SK-N-SH (cell line): ENCODE data around the gene FN3K. TPM values are rescaled to one million over a fixed set of nuclear protein-coding genes. Genes with fewer than 3 reads are reported as not detected.

Experiments
- CTCF ChIA-PET: fragments of 300-600, 350-600 bp; formaldehyde crosslinking; extraction: SDS; loops from one replicate; lab custom pipeline; 2021; lab: Yijun Ruan, JAX
- POLR2A ChIA-PET: fragments of 350-600 bp; sonication (Branson Sonifier 250); formaldehyde crosslinking; extraction: SDS; loops from one replicate; lab custom pipeline; 2020; ENCODE audit warnings: antibody characterized with exemption, inconsistent platforms; lab: Yijun Ruan, JAX
- DNase-seq: peaks from one replicate; pipeline ENCODE4 v3.0.0; 2012
- H2AFZ ChIP-seq: fragments of 200-600 bp; sonication (generic); 2 replicates; pipeline ENCODE4 v1.8.1; 2016; ENCODE audit warnings: antibody characterized with exemption, mild to moderate bottlenecking, low read depth
- H3F3A ChIP-seq: fragments of 200-600 bp; sonication (generic); replicated peaks from 2 replicates; pipeline ENCODE3; 2016; ENCODE audit warnings: antibody characterized with exemption, mild to moderate bottlenecking; ENCODE audit not compliant: insufficient read depth
- H3K27ac ChIP-seq, 2 experiments: fragments of 200-500 bp in 1 of 2; fragments of 200-600 bp in 1 of 2; sonication (Bioruptor generic) in 1 of 2; sonication (generic), shearing (Covaris generic) in 1 of 2; 2 replicates each; pipeline versions ENCODE4 v1.5.1 to v1.6.1; 2014 to 2016; ENCODE audit warnings: low read depth in 2 of 2, inconsistent platforms in 1 of 2, low read length in 1 of 2, mild to moderate bottlenecking in 1 of 2, mixed read lengths in 1 of 2
- H3K27me3 ChIP-seq: fragments of 200-600 bp; sonication (generic), shearing (Covaris generic); 2 replicates; pipeline ENCODE4 v1.6.1; 2016; ENCODE audit warnings: mixed run types; ENCODE audit not compliant: insufficient read depth
- H3K36me3 ChIP-seq, 2 experiments: fragments of 200-500 bp in 1 of 2; fragments of 200-600 bp in 1 of 2; sonication (Bioruptor generic) in 1 of 2; sonication (generic) in 1 of 2; replicated peaks in 1 of 2; 2 replicates each; pipeline versions ENCODE3 to v1.5.1; 2014 to 2016; ENCODE audit warnings: low read length in 1 of 2, mild to moderate bottlenecking in 1 of 2; ENCODE audit not compliant: insufficient read depth in 2 of 2, control insufficient read depth in 1 of 2
- H3K4me1 ChIP-seq, 2 experiments: fragments of 200-500 bp in 1 of 2; fragments of 200-600 bp in 1 of 2; sonication (Bioruptor generic) in 1 of 2; sonication (generic), shearing (Covaris generic) in 1 of 2; 2 replicates each; pipeline versions ENCODE4 v1.5.1 to v1.6.1; 2014 to 2016; ENCODE audit warnings: low read depth in 1 of 2, low read length in 1 of 2, mixed run types in 1 of 2; ENCODE audit not compliant: insufficient read depth in 2 of 2, control insufficient read depth in 1 of 2
- H3K4me2 ChIP-seq: fragments of 200-600 bp; sonication (generic), shearing (Covaris generic); 2 replicates; pipeline ENCODE4 v1.6.1; 2017; ENCODE audit warnings: mixed run types
- H3K4me3 ChIP-seq, 2 experiments: fragments of 200-500 bp in 1 of 2; fragments of 200-600 bp in 1 of 2; sonication (Bioruptor generic) in 1 of 2; sonication (generic), shearing (Covaris generic) in 1 of 2; 2 replicates each; pipeline versions ENCODE4 v1.5.1 to v1.8.1; 2014 to 2016; ENCODE audit warnings: low read depth in 2 of 2, inconsistent platforms in 1 of 2, low read length in 1 of 2, mild to moderate bottlenecking in 1 of 2, mixed read lengths in 1 of 2, moderate library complexity in 1 of 2
- H3K79me2 ChIP-seq: fragments of 200-600 bp; sonication (generic); 2 replicates; pipeline ENCODE4 v1.8.1; 2017; ENCODE audit warnings: mild to moderate bottlenecking; ENCODE audit not compliant: insufficient read depth
- H3K9ac ChIP-seq: fragments of 200-600 bp; sonication (generic); 2 replicates; pipeline ENCODE4 v1.6.1; 2017; ENCODE audit warnings: mixed run types
- H3K9me2 ChIP-seq: fragments of 200-600 bp; sonication (generic); 2 replicates; pipeline ENCODE4 v1.6.1; 2017; ENCODE audit warnings: mixed run types
- H3K9me3 ChIP-seq: fragments of 200-600 bp; sonication (generic); 2 replicates; pipeline ENCODE4 v1.6.1; 2017; ENCODE audit warnings: mixed run types, mild to moderate bottlenecking, moderate library complexity
- H4K20me1 ChIP-seq: fragments of 200-600 bp; sonication (generic); 2 replicates; pipeline ENCODE4 v1.6.1; 2017; ENCODE audit warnings: mild to moderate bottlenecking, mixed run types; ENCODE audit not compliant: insufficient read depth
- ELF1 ChIP-seq: IDR thresholded peaks from 2 replicates; pipeline ENCODE4 v1.4.0; 2012
- FOSL2 ChIP-seq: IDR thresholded peaks from 2 replicates; pipeline ENCODE4 v1.4.0; 2012; ENCODE audit warnings: low read depth, mild to moderate bottlenecking, moderate library complexity, borderline replicate concordance
- MEF2A ChIP-seq: IDR thresholded peaks from 2 replicates; pipeline ENCODE4 v1.4.0; 2012; ENCODE audit warnings: low read depth, borderline replicate concordance
- MXI1 ChIP-seq: IDR thresholded peaks from 2 replicates; pipeline ENCODE4 v1.6.1; 2012; ENCODE audit warnings: mild to moderate bottlenecking, low read depth, low read length, improper control_type of control experiment
- RCOR1 ChIP-seq: fragments of 150-350 bp; IDR thresholded peaks from 2 replicates; pipeline ENCODE4 v1.6.1; 2017; ENCODE audit warnings: antibody characterized with exemption, low read length
- SIN3A ChIP-seq: IDR thresholded peaks from 2 replicates; pipeline ENCODE4 v1.6.1; 2012; ENCODE audit warnings: low read depth, mild to moderate bottlenecking, low read length, moderate library complexity, borderline replicate concordance
- SMC3 ChIP-seq: IDR thresholded peaks from 2 replicates; pipeline ENCODE4 v1.6.1; 2012; ENCODE audit warnings: low read depth, low read length, improper control_type of control experiment
- TCF12 ChIP-seq: IDR thresholded peaks from 2 replicates; pipeline ENCODE4 v1.4.0; 2012
- TEAD4 ChIP-seq: IDR thresholded peaks from 2 replicates; pipeline ENCODE4 v1.4.0; 2012; ENCODE audit warnings: mild to moderate bottlenecking, borderline replicate concordance; ENCODE audit not compliant: insufficient read depth
- WGBS: methylation state at CpG from one replicate; pipeline ENCODE4 v1.1.6; 2017; ENCODE audit warnings: low lambda C conversion rate; 5-methylcytosine and 5-hydroxymethylcytosine counted together
- polyA plus RNA-seq, 3 experiments: library from polyadenylated mRNA; depleted of rRNA; stranded (reverse); fragments of >200 nt; gene quantifications; 2 replicates each; pipeline ENCODE4 v1.2.3, GENCODE V29; 2012
- TF ChIP-seq, protein P1 (sequence below): IDR thresholded peaks from 2 replicates; pipeline ENCODE4 v1.6.1; 2012; ENCODE audit warnings: mild to moderate bottlenecking, low read depth, low read length, moderate library complexity
- TF ChIP-seq, protein P2 (sequence below): IDR thresholded peaks from 2 replicates; pipeline ENCODE4 v1.4.0; 2012; ENCODE audit warnings: low read depth, borderline replicate concordance

FN3K gene
- polyA plus RNA-seq, 1 of the 3 experiments (the other 2 are of a cell fraction), result 9.9 TPM

DNA sequence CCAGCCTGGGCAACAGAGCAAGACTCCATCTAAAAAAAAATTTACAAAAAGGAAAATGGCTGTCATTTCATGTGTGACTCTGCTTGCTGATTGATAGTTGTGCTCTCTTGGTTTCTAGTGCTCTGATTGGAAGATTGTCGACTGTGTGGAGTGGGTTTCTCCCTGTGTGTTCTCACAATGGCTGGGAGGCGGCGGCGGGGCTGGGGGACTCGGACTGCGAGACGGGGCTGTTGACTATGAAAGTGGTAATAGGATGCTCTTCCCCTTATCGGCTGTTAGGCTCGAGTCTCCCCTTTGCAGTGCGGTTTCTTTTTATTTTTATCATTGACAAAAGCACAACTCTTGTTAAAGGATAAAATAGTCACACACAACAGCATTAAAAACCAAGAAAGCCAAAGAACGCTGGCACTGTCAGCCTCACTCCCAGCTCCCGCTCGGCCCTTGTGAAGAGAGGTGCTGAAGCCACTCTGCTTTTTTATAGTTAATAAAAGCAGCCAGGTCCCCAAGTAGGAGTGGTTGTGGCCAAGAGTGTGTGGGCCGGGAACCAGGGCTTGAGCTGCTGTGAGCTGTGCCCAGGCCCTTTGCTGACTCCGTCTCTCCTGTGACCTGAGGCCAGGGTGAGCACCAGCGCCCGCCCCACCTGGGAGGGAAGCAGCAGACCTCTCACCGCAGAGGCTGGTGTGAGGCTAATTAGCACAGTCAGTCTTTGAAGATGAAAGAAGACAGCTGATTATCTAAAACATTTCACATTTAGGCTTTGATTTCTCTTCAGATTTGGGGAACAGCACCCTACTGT, 53.0 kb downstream of the FN3K start (continued):
- TF ChIP-seq RCOR1, result no peak
- TF ChIP-seq TEAD4, result no peak

DNA sequence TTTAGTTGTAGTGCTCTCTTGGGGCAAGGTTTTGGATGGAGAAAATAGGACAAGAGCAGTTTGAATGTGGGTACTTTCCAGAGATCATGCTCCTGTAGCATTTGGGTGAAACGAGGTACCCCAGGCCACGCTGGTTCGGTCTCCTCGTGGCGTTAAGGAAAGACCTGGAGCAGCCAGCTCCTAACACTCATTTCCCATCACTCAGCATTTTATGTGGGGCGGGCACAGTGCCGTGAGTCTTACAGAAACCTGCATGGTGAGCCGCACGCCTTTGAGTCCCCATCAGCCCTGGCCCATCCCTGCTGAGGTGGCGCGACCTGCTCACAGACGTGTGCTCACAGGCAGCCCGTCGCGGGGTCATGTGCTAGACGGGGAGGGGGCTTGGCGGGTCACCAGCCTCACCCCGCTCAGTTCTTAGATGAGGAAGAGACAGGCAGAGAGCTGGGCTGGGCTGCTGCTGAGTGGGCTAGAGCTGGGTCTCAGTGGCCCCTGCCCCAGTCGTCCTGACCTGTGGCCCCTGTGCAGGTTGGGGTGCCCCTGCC, 53.7 kb downstream of the FN3K start:
- Histone ChIP-seq H3K27ac (no peak overlapping the region), H3K79me2 (peaks cover 37% of the 10 kb centered on the region; the same call in 1 of the 2 replicates), H3K4me1 (peaks cover 3 to 15% of the 10 kb centered on the region in 2 experiments; a peak in 1 of 4 replicates), H3K27me3 (no peaks in the 10 kb centered on the region), H3K4me3 (no peak overlapping the region), H3K36me3 (peaks cover 0 to 2% of the 10 kb centered on the region in 2 experiments), H3K9me3 (no peaks in the 10 kb centered on the region), H3K4me2 (no peak overlapping the region), H3K9ac (no peak overlapping the region), H4K20me1 (peaks cover 10% of the 10 kb centered on the region; the same call in 1 of the 2 replicates), H3F3A (no peaks in the 10 kb centered on the region), H2AFZ (no peak overlapping the region), H3K9me2 (no peaks in the 10 kb centered on the region)
- CTCF ChIA-PET, result interaction anchor here (0.6 to 7.1 kb wide), 4 partner anchors 7 to 173 kb away, joined by 3 to 49 read pairs (median 7); no protein-coding TSS in a partner anchor
- TF ChIP-seq TCF12, result no peak
- TF ChIP-seq, protein P1, sequence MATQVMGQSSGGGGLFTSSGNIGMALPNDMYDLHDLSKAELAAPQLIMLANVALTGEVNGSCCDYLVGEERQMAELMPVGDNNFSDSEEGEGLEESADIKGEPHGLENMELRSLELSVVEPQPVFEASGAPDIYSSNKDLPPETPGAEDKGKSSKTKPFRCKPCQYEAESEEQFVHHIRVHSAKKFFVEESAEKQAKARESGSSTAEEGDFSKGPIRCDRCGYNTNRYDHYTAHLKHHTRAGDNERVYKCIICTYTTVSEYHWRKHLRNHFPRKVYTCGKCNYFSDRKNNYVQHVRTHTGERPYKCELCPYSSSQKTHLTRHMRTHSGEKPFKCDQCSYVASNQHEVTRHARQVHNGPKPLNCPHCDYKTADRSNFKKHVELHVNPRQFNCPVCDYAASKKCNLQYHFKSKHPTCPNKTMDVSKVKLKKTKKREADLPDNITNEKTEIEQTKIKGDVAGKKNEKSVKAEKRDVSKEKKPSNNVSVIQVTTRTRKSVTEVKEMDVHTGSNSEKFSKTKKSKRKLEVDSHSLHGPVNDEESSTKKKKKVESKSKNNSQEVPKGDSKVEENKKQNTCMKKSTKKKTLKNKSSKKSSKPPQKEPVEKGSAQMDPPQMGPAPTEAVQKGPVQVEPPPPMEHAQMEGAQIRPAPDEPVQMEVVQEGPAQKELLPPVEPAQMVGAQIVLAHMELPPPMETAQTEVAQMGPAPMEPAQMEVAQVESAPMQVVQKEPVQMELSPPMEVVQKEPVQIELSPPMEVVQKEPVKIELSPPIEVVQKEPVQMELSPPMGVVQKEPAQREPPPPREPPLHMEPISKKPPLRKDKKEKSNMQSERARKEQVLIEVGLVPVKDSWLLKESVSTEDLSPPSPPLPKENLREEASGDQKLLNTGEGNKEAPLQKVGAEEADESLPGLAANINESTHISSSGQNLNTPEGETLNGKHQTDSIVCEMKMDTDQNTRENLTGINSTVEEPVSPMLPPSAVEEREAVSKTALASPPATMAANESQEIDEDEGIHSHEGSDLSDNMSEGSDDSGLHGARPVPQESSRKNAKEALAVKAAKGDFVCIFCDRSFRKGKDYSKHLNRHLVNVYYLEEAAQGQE, result no peak
- no peak for TF ChIP-seq SIN3A
- no peak for TF ChIP-seq MEF2A
- no peak for TF ChIP-seq MXI1
- TF ChIP-seq, protein P2, sequence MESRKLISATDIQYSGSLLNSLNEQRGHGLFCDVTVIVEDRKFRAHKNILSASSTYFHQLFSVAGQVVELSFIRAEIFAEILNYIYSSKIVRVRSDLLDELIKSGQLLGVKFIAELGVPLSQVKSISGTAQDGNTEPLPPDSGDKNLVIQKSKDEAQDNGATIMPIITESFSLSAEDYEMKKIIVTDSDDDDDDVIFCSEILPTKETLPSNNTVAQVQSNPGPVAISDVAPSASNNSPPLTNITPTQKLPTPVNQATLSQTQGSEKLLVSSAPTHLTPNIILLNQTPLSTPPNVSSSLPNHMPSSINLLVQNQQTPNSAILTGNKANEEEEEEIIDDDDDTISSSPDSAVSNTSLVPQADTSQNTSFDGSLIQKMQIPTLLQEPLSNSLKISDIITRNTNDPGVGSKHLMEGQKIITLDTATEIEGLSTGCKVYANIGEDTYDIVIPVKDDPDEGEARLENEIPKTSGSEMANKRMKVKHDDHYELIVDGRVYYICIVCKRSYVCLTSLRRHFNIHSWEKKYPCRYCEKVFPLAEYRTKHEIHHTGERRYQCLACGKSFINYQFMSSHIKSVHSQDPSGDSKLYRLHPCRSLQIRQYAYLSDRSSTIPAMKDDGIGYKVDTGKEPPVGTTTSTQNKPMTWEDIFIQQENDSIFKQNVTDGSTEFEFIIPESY, result no peak
- no peak for TF ChIP-seq SMC3
- TF ChIP-seq TEAD4, result no peak
- TF ChIP-seq ELF1, result no peak
- no peak for TF ChIP-seq FOSL2
- POLR2A ChIA-PET, result no interaction called here
- no peak for DNase-seq
- WGBS, result 96% methylated on average over 18 of the region's 19 CpGs
